Left renal cortex interstitium (tissue), 4 donors: ENCODE data around the gene CFAP126. TPM values are rescaled to one million over a fixed set of nuclear protein-coding genes. Genes with fewer than 3 reads are reported as not detected.
"Not testable (repeated sequence)": the region's sequence is repeated elsewhere in the genome, so short reads cannot be mapped to it uniquely, and the experiment has no call there.

Experiments
- DNase-seq, 4 donors: peaks; one replicate each; pipeline ENCODE4 v3.0.0-alpha.2; 2013; ENCODE audit warnings: low read depth in 4 of 4, low spot score in 2 of 4, missing footprints in 1 of 4
- polyA plus RNA-seq, 4 donors: library from polyadenylated mRNA; unstranded; fragments of 120-200 nt; gene quantifications; one replicate each; pipeline ENCODE4 v1.2.1, GENCODE V29; 2013; ENCODE audit not compliant: insufficient read length in 4 of 4

Gene CFAP126
- polyA plus RNA-seq: 10 to 100 TPM; 10.3 to 14.0 (median 12.5) TPM

DNA sequence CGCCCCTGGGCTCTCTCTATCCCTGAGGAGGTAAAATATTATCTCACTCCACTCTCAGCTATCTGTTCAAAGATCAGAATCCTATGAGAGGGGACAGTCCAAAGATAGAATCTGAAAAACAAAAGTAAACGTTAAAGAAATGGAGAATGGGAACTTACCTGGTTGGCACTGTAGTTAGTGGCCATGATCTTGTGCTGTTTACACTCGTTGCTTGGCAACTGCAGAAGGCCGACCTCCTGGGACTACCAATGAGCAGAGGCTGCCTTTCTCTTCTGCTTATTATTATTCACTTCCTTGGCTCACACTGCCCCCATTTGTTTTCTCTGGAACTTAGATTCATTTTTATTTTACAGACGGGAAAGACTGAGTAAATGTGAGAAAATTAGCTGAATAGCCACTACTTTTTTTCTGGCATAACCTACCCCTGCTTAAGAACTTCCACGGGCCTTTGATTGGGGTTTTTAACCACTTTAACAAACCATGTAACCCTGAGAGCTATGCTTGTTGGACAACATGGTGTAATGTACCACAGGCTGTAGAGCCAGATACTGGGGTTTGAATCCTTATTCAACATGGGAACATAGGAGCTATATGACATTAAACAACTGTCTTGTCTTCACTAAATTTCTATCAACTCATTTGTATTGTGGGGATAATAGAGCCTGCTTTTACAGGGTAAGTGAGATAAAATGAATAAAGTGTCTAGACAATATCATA lies at the start of gene CFAP126:
CFAP126 (minus strand) TSS at position 193 of the 717 bp plus-strand sequence; CDS start at position 185, 8 bp downstream.
- DNase-seq: peak in 2 of 4 donors; percentile 13 to 52

DNA sequence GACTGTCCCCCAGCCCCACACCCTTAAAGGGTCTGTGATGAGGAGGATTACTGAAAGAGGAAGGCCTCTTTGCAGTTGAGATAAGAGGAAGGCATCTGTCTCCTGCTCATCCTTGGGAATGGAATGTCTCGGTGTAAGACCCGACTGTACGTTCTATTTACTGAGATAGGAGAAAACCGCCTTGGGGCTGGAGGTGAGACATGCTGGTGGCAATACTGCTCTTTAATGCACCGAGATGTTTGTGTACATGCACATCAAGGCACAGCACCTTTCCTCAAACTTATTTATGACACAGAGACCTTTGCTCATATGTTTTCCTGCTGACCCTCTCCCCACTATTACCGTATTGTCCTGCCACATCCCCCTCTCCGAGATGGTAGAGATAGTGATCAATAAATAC lies 45.4 kb upstream of the CFAP126 start:
- DNase-seq: not testable (repeated sequence)

- not testable (repeated sequence) for DNase-seq
These were observed 42.9 kb upstream of the CFAP126 start for GRCh38 chr1:161410636-161410970.

DNA sequence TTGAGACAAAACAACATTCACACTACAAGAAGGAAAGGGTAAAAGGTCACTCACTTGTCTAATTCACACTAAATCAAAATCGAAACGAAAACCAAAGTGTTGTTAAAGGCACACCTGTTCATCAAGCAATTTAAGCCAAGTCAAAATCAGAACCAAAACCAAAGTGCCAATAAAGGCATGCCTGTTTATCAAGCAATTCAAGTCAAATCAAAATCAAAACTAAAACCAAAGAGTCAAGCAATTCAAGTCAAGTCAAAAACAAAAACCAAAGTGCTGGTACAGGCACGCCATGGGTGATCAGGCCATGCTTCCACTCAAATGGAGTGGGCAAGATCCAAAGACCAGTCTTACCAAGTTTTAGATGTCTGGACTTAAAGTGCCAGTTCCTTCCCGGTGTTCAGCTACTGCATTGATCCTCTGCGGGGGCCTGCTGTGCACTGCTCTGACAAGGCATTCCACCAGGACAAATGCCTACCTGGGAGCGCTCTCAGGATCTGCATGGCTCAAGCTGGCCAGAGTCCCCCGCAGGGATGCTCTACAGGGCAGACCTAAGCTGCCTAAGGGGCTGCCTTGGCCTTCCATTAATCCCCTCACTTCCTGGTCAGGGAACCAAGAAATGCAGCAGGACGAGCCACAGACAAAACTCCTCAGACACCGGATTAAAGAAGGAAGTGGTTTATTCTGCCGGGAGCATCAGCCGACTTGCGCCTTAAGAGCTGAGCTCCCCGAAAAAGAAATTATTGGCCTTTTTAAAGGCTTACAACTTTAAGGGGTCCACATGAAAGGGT lies 42.4 kb upstream of the CFAP126 start:
- DNase-seq: not testable (repeated sequence)

GRCh38 chr1:161408429-161409052 lies 40.9 kb upstream of the CFAP126 start:
- DNase-seq: no peak

- no peak for DNase-seq
These were observed 39.8 kb upstream of the CFAP126 start for GRCh38 chr1:161407451-161407985.

DNA sequence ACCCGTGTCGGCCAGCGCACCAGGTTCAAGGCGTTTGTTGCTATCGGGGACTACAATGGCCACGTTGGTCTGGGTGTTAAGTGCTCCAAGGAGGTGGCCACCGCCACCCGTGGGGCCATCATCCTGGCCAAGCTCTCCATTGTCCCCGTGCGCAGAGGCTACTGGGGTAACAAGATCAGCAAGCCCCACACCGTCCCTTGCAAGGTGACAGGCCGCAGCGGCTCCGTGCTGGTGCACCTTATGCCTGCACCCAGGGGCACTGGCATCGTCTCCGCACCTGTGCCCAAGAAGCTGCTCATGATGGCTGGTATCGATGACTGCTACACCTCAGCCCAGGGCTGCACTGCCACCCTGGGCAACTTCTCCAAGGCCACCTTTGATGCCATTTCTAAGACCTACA lies 38.9 kb upstream of the CFAP126 start:
- DNase-seq: not testable (repeated sequence)

- DNase-seq: no peak
These were observed 36.4 kb upstream of the CFAP126 start for GRCh38 chr1:161404051-161404597.

GRCh38 chr1:161402446-161402845 lies 34.8 kb upstream of the CFAP126 start:
- no peak for DNase-seq

GRCh38 chr1:161399257-161399998 lies 31.8 kb upstream of the CFAP126 start:
- peak; percentile 84 to 90 (median 85) for DNase-seq

GRCh38 chr1:161398900-161399256 lies 31.2 kb upstream of the CFAP126 start:
- DNase-seq: no peak

GRCh38 chr1:161397038-161397437 lies 29.4 kb upstream of the CFAP126 start:
- not testable (repeated sequence) for DNase-seq

GRCh38 chr1:161393151-161393550 lies 25.5 kb upstream of the CFAP126 start:
- no peak for DNase-seq

GRCh38 chr1:161391611-161392010 lies 23.9 kb upstream of the CFAP126 start:
- DNase-seq: no peak

DNA sequence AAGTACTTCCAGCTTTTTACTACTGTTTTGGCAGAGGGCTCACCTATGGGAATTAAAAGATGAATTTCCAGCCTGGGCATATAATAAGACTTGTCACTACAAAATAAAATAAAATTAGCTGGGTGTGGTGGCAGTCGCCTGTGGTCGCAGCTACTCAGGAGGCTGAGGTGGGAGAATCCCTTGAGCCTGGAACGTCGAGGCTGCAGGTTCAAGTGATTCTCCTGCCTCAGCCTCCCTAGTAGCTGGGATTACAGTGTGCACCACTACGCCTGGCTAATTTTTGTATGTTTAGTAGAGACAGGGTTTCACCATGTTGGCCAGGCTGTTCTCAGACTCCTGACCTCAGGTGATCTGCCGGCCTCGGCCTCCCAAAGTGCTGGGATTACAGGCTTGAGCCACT lies 23.5 kb upstream of the CFAP126 start:
- DNase-seq: not testable (repeated sequence)

DNA sequence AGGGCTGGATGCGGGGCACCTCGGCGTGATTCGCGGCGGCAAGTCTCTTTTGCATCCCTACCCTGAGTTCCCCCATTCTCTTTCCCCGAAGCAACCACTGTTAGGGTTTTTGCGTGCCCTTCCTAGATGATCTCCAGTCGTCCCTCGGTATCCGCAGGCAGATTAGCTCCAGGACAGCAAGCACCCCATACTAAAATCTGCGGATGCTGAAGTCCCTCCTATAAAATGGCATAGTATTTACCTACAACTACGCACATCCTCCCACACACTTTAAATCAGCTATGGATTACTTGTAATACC lies 22.8 kb upstream of the CFAP126 start:
- no peak for DNase-seq

GRCh38 chr1:161389691-161390558 lies 22.2 kb upstream of the CFAP126 start:
- DNase-seq: peak; percentile 82 to 91 (median 88)

DNA sequence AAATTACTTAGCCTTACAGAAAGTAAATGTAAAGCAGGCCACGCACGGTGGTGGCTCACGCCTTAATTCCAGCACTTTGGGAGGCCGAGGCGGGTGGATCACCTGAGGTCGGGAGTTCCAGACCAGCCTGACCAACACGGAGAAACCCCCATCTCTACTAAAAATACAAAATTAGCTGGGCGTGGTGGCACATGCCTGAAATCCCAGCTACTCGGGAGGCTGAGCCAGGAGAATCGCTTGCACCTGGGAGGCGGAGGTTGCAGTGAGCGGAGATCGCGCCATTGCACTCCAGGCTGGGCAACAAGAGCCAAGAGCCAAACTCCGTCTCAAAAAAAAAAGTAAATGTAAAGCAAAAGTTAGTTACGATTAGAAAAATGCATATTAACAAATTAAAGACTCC lies 21.5 kb upstream of the CFAP126 start:
- DNase-seq: not testable (repeated sequence)

DNA sequence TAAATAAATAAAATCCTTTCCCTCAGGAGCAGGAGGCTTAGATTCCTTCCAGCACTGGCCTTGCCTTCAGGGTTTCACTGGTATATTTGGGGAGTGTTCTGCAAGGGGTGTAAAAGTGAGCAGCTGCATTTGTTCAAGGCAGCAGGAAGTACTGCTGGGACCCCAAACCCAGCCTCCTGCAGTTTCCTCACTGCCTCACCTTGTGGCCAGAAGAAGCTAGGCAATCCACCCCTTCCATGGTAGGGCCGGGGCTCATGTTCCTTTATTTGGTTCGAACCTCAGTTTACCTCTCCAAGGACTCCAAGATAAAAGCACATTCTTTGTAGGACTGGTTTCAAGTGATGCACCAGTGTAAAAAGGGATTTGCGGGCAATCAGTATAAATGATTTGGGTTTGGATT lies 21.0 kb upstream of the CFAP126 start:
- no peak for DNase-seq
